ENCODE data around the gene NTHL1. TPM values are rescaled to one million over a fixed set of nuclear protein-coding genes. Genes with fewer than 3 reads are reported as not detected.

Gene NTHL1
- total and polyA plus RNA-seq, 2 of the 13 experiments (the other 11 are each of a cell fraction or from before 2014, with no cell fraction given) = 47.5 to 64.9 TPM

DNA sequence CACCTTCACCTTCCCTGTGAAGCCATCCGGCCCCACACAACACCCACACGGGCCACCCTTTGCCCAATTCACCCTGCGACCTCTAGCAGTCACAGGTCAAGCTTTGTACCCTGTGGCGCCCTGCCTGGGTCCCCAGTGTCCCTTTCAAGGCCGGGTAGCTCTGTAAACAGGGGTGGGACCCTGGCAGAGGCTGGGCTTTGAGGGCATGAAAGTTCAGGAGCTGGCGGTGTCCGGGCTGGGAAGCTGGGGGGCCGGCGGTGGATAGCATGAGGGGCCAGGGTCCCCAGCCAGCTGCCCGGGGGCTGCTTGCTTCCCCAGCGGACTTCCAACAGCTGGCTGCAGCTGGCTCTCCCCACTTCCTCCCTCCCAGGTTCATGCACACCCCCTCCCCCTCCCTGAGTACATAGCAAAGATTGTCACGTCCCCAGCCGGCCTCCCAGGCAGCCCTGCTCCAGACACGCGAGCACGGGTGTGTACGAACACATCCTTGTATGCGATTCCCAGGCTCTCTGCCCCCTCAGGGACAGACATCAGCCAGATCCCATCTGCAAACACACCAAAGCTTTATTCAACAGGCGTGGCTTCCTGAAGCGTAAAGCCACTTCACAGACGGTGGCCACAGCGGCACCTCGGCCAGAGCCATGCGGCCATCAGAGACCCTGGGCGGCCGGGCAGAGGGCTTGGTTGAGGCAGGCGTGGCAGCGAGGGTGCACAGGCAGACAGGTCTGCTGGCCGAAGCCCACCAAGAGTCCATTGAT is 8.2 kb downstream of the NTHL1 start (continued):
- peak; percentile 92 for TF ChIP-seq ZNF687 (CRISPR knock-in tag; IDR thresholded peaks at IDR 0.05)
- peak; percentile 56; the same call in 1 of the 2 replicates for TF ChIP-seq FOXK1 (CRISPR knock-in tag; IDR thresholded peaks at IDR 0.05; ENCODE audit: borderline replicate concordance, low read depth)
- TF ChIP-seq HMG20B (CRISPR knock-in tag; conservative IDR thresholded peaks at IDR 0.05) = 0 out of 2 replicates have a peak, but pooled peaks have one; percentile 9
- TF ChIP-seq TEAD3 (CRISPR knock-in tag; optimal IDR thresholded peaks at IDR 0.05; ENCODE audit: borderline replicate concordance) = peak; percentile 79
- no peak for TF ChIP-seq ZSCAN22 (CRISPR knock-in tag; IDR thresholded peaks at IDR 0.05)
- peak; percentile 55 for TF ChIP-seq ZNF691 (CRISPR knock-in tag; IDR thresholded peaks at IDR 0.05; ENCODE audit: borderline replicate concordance, low read depth)
- peak; percentile 50; the same call in 1 of the 2 replicates for TF ChIP-seq ZBTB25 (CRISPR knock-in tag; IDR thresholded peaks at IDR 0.05)
- peak; percentile 81 for TF ChIP-seq ARID5B (CRISPR knock-in tag; IDR thresholded peaks at IDR 0.05)
- TF ChIP-seq TOE1 (CRISPR knock-in tag; IDR thresholded peaks at IDR 0.05) = no peak
- no peak for TF ChIP-seq MTA3 (CRISPR knock-in tag; IDR thresholded peaks at IDR 0.05)
- TF ChIP-seq ZFAT (CRISPR knock-in tag; conservative IDR thresholded peaks at IDR 0.05) = no peak
- TF ChIP-seq, protein P1, sequence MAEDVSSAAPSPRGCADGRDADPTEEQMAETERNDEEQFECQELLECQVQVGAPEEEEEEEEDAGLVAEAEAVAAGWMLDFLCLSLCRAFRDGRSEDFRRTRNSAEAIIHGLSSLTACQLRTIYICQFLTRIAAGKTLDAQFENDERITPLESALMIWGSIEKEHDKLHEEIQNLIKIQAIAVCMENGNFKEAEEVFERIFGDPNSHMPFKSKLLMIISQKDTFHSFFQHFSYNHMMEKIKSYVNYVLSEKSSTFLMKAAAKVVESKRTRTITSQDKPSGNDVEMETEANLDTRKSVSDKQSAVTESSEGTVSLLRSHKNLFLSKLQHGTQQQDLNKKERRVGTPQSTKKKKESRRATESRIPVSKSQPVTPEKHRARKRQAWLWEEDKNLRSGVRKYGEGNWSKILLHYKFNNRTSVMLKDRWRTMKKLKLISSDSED (CRISPR knock-in tag; IDR thresholded peaks at IDR 0.05) = no peak
- no peak for TF ChIP-seq ZNF30 (CRISPR knock-in tag; IDR thresholded peaks at IDR 0.05)
- no peak for TF ChIP-seq ZNF10 (CRISPR knock-in tag; IDR thresholded peaks at IDR 0.05; ENCODE audit: borderline replicate concordance, low read depth)
- no peak for TF ChIP-seq CERS6 (CRISPR knock-in tag; IDR thresholded peaks at IDR 0.05)
- TF ChIP-seq GABPB1 (CRISPR knock-in tag; IDR thresholded peaks at IDR 0.05) = peak; percentile 55
